Epithelial cell of proximal tubule (primary cell): Measurements from ENCODE around the gene C12orf75. TPM values are rescaled to one million over a fixed set of nuclear protein-coding genes. Genes with fewer than 3 reads are reported as not detected.
A peak's percentile ranks its signal among the peaks of the same experiment; 100 is the strongest.
"Not testable (repeated sequence)": the region's sequence is repeated elsewhere in the genome, so short reads cannot be mapped to it uniquely, and the experiment has no call there.

ENCODE experiments used
- DNase-seq: peaks from one replicate; pipeline ENCODE4 v3.0.0-alpha.2; 2011; ENCODE audit warnings: low read depth
- H3K4me3 ChIP-seq: 2 replicates; pipeline ENCODE4 v1.5.1; 2011; ENCODE audit warnings: low read depth, mild to moderate bottlenecking, low read length
- CTCF ChIP-seq: conservative IDR thresholded peaks from 2 replicates; pipeline ENCODE4 v1.5.1; 2012; ENCODE audit warnings: low read depth, mild to moderate bottlenecking, low read length
- total RNA-seq: library from RNA; depleted of rRNA; stranded (reverse); fragments of >200 nt; gene quantifications from 2 replicates; pipeline ENCODE4 v1.2.3, GENCODE V29; 2015

Gene C12orf75
- total RNA-seq, 1 donor from 2014 or later = 726 TPM

GRCh38 chr12:105341010-105341409 is 10.5 kb downstream of the C12orf75 start:
- no peak for DNase-seq
- no peak for TF ChIP-seq CTCF
- H3K4me3 ChIP-seq = no peak overlapping the region

GRCh38 chr12:105341620-105342019 is 11.1 kb downstream of the C12orf75 start:
- not testable (repeated sequence) for H3K4me3 ChIP-seq, DNase-seq

- no peak for DNase-seq
- no peak overlapping the region for H3K4me3 ChIP-seq
- peak; percentile 5 for TF ChIP-seq CTCF
These were observed 12.0 kb downstream of the C12orf75 start for GRCh38 chr12:105342464-105342863.

- DNase-seq = no peak
- no peak for TF ChIP-seq CTCF
- H3K4me3 ChIP-seq = no peak overlapping the region
These were observed 13.3 kb downstream of the C12orf75 start for GRCh38 chr12:105343836-105344235.

DNA sequence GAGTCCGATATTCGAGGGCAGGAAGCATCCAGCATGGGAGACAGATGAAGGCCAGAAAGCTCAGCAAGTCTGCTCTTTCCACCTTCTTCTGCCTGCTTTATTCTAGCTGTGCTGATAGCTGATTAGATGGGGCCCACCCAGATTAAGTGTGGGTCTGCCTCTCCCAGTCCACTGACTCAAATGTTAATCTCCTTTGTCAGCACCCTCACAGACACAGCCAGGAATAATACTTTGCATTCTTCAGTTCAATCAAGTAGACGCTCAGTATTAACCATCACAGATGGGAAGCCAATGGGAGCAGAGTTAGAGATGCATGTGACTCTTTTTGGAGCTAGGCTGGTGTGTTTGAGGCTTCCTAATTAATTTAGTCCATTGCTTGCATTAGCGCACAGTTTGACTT is 17.0 kb downstream of the C12orf75 start:
- no peak overlapping the region for H3K4me3 ChIP-seq
- no peak for DNase-seq
- TF ChIP-seq CTCF = no peak

GRCh38 chr12:105348142-105348541 is 17.7 kb downstream of the C12orf75 start:
- TF ChIP-seq CTCF = no peak
- H3K4me3 ChIP-seq = no peak overlapping the region
- DNase-seq = no peak

DNA sequence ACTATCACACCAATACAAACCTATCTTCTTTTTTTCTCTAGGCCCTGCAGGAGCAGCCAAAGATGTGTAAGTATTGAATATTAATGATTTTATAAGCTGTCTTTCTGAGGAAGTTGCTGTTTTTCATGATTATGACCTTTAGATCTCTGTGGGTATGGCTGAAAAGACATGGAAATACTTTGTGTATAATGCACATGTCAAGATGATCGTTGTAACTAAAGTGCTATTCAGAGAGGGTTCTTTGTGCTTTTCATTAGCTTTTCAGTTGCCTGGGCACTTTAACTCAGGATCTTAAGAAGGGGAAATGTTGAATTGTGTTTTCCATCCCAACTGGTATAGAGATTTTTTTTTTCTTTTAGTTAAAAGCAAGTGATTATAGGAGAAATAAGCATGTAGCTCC is 18.1 kb downstream of the C12orf75 start:
- DNase-seq = no peak
- H3K4me3 ChIP-seq = no peak overlapping the region
- no peak for TF ChIP-seq CTCF

DNA sequence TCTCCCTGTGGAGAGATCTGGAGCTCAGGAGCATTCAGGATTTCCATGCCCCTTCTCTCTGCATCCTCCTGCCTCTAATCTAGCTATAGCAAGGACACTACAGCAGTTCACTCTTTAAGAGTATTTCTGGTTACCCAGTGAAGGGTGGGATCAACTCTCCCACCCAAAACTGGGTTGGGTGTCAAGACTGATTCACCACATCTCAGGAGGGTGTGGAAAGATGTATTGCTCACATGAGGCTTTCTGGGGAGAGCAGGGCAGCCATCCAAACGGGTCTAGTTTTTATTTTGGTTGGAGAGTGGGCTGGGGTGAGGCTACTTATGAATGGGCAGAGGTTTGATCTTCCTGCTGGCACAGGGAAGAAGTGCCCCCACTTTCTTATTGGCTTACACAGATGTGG is 18.6 kb downstream of the C12orf75 start:
- no peak for TF ChIP-seq CTCF
- no peak overlapping the region for H3K4me3 ChIP-seq
- DNase-seq = no peak
